NB4 (cell line): ENCODE measurements around the gene SYT12.

ENCODE experiments used
- CTCF ChIP-seq: IDR thresholded peaks from one replicate; pipeline ENCODE4 v1.5.1; 2012; ENCODE audit warnings: low read depth, low read length
- MAX ChIP-seq: IDR thresholded peaks from 2 replicates; pipeline ENCODE4 v1.6.1; 2011; ENCODE audit warnings: low read depth, low read length
- POLR2A ChIP-seq: IDR thresholded peaks from 2 replicates; pipeline ENCODE4 v1.6.1; 2011; ENCODE audit warnings: mild to moderate bottlenecking; ENCODE audit not compliant: insufficient read length; ENCODE audit errors: extremely low read depth

DNA sequence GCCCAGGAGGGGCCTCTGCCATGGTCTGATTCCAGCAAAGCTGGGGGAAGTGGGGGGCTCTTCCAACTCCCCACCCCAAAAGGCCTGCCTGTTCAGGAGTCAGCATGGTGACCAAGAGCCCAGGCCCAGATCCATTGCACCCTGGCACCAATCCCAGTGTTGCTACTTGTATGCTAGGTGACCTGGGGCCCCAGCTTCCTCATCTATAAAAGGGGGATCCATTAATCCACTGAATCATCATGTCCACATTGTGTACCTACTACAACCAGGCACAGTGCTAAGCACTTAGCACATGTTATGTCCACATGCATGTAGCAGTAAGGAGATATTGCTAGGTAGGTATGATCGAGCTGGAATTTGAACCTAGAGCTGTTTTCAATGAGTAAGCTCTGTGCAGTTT is 2.0 kb downstream of the SYT12 start:
- TF ChIP-seq CTCF (no peak), POLR2A (no peak), MAX (peak; percentile 79)
